NCI-H2196 (cell line): ENCODE results near the gene GDI2.

Source experiments
- DNase-seq: peaks from one replicate; lab custom pipeline; 2025; ENCODE audit not compliant: unreplicated experiment; lab: John Stamatoyannopoulos, UW

GDI2 gene

DNA sequence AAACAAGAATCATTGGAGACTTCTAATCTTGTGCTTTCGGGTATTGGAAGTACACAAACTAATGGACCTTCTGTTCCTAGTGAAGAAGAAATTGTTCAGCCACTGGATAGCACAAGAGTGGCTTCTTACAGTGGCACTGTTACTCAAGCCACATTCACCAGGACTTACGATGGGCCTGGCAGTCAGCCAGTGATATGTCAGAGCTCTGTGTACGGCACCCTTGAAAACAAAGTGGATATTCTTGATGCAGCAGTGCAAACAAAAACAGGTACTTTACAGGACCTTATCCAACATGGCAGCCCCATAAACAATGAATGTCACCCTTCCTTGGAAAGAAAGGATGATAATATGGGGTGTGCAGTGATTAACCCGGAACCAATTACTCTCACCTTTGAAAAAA, 67.0 kb downstream of the GDI2 start:
- no peak for DNase-seq

GRCh38 chr10:5744849-5745248, 68.4 kb downstream of the GDI2 start:
- DNase-seq = no peak

DNA sequence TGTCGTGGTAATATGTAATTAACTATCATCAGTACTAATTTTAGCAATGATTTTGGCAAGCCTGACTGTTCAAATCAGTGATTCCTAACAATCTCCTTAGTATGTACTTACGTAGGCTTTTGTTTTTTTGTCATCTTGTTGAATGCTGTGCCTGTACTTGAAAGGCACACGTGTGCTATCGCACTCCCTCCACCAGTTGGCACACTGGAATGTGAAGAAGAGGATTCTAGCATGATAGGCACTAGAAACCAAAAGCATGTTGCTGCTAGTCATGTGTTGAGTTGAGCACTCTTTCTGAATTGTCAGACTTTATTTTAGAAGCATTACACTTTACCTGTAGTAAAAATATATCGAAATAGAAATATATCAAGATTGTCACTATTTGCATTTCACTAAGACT, 69.5 kb downstream of the GDI2 start:
- no peak for DNase-seq

GRCh38 chr10:5742116-5742515, 71.1 kb downstream of the GDI2 start:
- no peak for DNase-seq

- DNase-seq = no peak
Observed at GRCh38 chr10:5741276-5741675, 72.0 kb downstream of the GDI2 start.

DNA sequence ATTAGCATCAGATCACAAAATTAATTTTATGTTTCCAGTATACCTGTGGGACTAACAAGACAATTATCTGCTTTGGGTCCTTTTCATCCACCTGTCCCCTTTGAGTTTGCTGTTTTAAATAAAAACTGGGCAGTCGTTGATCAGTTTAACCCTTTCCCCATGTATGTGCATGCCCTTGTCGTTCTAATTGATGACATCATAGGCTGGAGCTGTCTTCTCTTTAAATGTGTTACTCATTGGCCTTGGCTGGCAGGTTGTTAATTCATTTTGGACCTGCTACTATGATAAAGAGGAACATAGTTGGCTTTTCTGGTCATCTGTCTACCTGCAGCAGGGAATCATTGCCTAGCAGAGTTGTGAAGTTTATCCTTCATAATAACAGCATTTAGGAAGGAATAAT, 74.8 kb downstream of the GDI2 start:
- no peak for DNase-seq

- DNase-seq = no peak
Observed at GRCh38 chr10:5737352-5737751, 75.9 kb downstream of the GDI2 start.

DNA sequence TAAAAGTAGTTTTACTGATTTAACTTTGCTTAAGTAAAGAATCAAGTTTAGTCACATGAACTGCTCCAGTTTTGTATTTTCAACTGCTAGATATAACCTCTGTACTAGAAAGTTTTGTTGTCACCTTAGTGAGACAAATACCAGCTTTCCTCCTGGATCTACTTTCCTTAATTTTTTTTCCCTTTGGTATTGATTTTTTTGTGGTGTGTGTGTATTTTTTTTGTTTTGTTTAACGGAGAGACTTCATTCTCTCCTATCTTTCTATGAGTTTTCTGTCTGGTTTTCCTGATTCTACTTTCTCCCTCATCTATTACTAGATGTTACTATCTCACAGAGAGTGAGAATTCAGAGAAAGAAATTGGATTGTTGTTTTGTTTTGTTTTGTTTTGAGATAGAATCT, 76.6 kb downstream of the GDI2 start:
- no peak for DNase-seq

- DNase-seq = no peak
Observed at GRCh38 chr10:5735119-5735518, 78.1 kb downstream of the GDI2 start.

- DNase-seq = no peak
Observed at GRCh38 chr10:5732141-5732540, 81.1 kb downstream of the GDI2 start.

DNA sequence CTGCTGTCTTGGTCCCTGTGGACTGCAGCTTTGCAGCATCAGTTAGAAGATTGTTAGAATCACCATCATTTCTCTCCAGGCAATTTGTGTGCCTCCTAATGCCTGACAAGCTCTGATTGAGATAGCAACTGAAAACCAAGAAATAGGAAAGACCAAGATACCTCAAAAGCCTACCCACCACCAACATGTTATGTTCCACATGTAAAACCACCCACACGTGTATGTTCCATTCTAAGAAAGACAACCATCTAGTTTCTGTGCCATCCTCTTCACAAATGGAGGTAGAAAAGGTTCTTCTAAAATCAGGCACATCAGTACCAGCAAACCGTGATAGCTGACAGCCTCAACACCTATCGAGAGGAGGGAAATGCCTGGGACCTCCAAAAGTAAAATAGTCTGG, 81.7 kb downstream of the GDI2 start:
- DNase-seq = no peak

DNA sequence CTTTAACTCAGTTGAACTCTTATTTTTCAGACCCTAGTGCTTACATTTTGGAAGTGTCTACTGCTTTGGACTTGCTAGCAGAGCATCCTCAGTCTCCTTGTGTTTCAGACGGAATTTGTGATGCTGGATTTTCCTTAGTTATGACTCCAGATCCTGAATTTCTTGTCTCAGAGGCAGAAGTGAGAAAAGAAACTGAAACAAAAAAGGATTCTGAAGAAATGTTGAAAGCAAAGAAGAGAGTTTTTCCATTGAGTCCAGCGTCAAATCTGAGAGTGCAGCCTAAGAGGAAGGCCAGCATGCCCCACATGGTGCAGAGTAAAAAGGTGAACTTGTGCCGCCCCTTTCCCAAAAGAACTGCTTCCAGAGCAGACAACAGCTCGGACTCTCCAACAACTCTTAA, 82.5 kb downstream of the GDI2 start:
- no peak for DNase-seq

DNA sequence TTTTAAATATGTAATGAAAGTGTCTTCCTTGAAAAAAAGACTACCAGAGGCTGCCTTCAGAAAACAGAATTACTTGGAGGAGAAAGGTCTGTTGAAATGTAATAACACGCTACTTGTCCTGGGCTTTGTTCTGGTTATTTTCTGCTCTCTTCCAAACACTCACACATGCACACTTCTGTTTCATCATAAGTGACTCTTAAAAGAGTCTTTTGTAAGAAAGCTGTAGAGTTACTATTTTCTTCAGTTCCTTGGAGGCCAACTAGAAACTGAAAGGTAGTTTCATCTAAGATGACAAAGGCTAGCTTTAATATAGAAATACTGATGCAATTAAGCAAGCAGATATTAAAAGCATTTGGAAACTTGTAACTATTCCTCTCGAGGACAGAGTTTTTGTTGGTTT, 89.5 kb downstream of the GDI2 start:
- no peak for DNase-seq

- no peak for DNase-seq
Observed at GRCh38 chr10:5720182-5720581, 93.1 kb downstream of the GDI2 start.

DNA sequence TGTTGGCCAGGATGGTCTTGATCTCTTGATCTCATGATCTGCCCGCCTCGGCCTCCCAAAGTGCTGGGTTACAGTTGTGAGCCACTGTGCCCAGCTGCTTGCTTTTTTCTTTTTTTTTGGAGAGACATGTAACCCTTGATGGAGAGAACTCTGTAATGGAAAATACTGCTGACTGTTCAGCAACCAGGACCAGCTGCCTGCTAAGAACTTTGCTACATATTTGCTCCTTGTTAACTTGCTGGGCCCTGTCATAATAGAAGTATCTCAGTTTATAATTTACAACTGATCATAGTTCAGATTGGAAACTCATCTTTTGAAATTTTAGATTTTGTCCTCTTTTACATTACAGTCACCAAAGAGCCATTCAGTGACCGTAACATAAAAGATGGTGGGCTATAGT, 93.7 kb downstream of the GDI2 start:
- DNase-seq = no peak
